ENCODE measurements around the gene BRINP1. TPM values are rescaled to one million over a fixed set of nuclear protein-coding genes. Genes with fewer than 3 reads are reported as not detected.

Gene BRINP1
- total RNA-seq, 4 donors from 2014 or later = 1.3 TPM; not detected in 3

DNA sequence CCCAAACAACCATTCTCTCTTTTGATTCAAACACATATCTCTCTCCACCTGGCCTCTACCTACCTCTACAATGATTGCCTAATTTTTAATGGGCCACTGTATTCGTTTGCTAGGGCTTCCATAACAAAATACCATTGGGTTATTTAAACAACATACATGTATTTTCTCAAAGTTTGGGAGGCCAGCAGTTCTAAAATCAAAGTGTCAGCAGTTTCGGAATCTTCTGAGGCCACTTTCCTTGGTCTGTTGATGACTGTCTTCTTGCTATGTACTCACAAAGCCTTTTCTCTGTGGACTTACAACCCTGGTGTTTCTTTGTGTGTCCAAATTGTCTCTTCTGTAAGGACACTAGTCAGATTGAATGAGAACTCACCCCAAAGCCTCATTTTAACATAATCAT lies 214.7 kb downstream of the BRINP1 start:
- no peak for DNase-seq
- H3K4me3 ChIP-seq = no peak overlapping the region
- H3K9me3 ChIP-seq = no peaks in the 10 kb centered on the region
- TF ChIP-seq, protein P1, sequence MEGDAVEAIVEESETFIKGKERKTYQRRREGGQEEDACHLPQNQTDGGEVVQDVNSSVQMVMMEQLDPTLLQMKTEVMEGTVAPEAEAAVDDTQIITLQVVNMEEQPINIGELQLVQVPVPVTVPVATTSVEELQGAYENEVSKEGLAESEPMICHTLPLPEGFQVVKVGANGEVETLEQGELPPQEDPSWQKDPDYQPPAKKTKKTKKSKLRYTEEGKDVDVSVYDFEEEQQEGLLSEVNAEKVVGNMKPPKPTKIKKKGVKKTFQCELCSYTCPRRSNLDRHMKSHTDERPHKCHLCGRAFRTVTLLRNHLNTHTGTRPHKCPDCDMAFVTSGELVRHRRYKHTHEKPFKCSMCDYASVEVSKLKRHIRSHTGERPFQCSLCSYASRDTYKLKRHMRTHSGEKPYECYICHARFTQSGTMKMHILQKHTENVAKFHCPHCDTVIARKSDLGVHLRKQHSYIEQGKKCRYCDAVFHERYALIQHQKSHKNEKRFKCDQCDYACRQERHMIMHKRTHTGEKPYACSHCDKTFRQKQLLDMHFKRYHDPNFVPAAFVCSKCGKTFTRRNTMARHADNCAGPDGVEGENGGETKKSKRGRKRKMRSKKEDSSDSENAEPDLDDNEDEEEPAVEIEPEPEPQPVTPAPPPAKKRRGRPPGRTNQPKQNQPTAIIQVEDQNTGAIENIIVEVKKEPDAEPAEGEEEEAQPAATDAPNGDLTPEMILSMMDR (IDR thresholded peaks at IDR 0.05) = no peak
- TF ChIP-seq POLR2A (IDR thresholded peaks at IDR 0.05) = no peak
- intact Hi-C loops (cut with DNase I; ENCODE audit: low total_unique reads) = no loop called here
- H3K27ac ChIP-seq = no peak overlapping the region
- H3K27me3 ChIP-seq = no peaks in the 10 kb centered on the region
- H3K36me3 ChIP-seq = no peaks in the 10 kb centered on the region
- H3K4me1 ChIP-seq = no peaks in the 10 kb centered on the region

DNA sequence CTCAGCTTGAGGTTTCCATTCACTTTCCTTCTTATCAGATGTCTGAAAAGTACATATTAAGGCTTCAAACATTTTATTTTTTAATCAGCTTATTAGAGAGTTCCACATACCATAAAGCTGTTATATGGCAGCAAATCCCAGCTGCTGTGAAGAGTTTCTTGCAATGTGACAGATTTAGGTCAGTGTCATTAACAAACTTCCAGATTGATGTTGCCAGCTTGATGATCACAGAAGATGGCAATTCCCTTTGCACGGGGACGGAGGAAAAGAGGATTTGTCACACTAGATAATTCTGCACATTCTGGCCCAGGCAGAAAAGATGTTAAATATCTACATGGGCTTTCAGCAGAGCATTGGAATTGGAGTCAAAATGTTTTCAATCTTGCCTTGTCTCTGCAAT lies 215.8 kb downstream of the BRINP1 start:
- TF ChIP-seq, protein P1 (IDR thresholded peaks at IDR 0.05) = no peak
- no peak for TF ChIP-seq POLR2A (IDR thresholded peaks at IDR 0.05)
- Histone ChIP-seq H3K9me3 (no peaks in the 10 kb centered on the region), H3K27ac (no peak overlapping the region), H3K36me3 (no peaks in the 10 kb centered on the region), H3K4me3 (no peak overlapping the region), H3K4me1 (no peaks in the 10 kb centered on the region), H3K27me3 (no peaks in the 10 kb centered on the region)
- no peak for DNase-seq
- intact Hi-C loops (cut with DNase I; ENCODE audit: low total_unique reads) = no loop called here

DNA sequence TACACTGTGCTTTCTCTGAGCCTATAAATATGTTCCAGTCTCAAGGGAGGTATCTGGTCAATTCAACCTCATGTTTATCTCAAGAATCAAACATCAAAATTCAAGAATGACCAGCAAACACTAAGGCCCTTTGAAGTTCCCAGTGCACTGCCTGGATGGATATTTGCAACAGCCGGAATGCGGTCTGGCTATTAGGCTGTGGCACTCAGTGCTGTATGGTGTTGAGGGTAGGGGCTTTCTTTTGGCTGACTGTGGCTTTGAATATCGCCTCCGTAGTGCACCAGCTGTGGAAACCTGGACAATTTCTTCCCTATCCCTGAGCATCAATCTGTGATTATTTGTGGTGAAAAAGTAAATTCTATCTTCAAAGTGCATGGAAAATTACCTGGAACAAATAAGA lies 220.4 kb downstream of the BRINP1 start:
- Histone ChIP-seq H3K27me3 (no peaks in the 10 kb centered on the region), H3K9me3 (no peaks in the 10 kb centered on the region), H3K27ac (no peak overlapping the region), H3K36me3 (no peaks in the 10 kb centered on the region), H3K4me1 (no peaks in the 10 kb centered on the region), H3K4me3 (no peak overlapping the region)
- TF ChIP-seq, protein P1 (IDR thresholded peaks at IDR 0.05) = no peak
- no peak for TF ChIP-seq POLR2A (IDR thresholded peaks at IDR 0.05)
- DNase-seq = no peak
- intact Hi-C loops (cut with DNase I; ENCODE audit: low total_unique reads) = no loop called here

DNA sequence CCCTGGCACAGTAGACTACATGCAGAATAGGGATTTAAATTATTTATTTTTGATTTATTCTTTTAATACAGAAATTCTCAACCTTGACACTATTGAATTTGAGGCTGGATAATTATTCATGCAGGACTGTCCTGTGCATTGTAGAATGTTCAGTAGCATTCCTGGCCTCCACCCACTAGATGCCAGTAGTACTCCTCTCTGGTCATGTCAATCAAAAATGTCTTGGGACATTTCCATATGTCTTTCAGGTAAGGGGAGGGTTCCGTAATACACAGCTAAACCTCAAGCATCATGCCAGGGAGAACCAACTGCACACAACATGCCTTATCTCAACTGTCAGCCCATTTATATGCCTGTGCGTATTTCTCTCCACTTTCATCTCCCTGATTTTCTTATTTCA lies 231.8 kb downstream of the BRINP1 start:
- Histone ChIP-seq H3K27ac (no peak overlapping the region), H3K4me1 (no peaks in the 10 kb centered on the region), H3K9me3 (no peaks in the 10 kb centered on the region), H3K27me3 (no peaks in the 10 kb centered on the region), H3K4me3 (no peak overlapping the region), H3K36me3 (no peaks in the 10 kb centered on the region)
- DNase-seq = no peak
- intact Hi-C loops (cut with DNase I; ENCODE audit: low total_unique reads) = no loop called here
- TF ChIP-seq POLR2A (IDR thresholded peaks at IDR 0.05) = no peak
- TF ChIP-seq, protein P1 (IDR thresholded peaks at IDR 0.05) = no peak

DNA sequence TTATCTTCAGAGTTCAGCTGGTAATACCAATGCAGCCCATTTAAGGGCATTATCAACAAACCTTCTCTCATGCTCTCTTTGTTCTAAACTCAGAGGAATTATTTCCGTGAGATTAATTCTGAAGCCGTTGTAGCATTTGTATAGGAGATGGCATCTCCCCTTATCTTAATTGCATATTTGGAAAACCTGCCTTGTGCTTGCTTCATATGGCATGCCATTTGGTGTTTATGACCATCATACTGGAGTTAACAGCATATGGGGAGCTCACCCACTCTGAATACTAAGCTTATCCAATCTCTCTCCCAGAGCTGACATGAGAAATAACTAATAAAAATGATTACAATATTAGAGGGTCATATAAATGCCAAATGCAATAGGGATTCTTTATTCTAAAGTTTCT lies 243.2 kb downstream of the BRINP1 start:
- no peak for TF ChIP-seq POLR2A (IDR thresholded peaks at IDR 0.05)
- TF ChIP-seq, protein P1 (IDR thresholded peaks at IDR 0.05) = no peak
- Histone ChIP-seq H3K27ac (no peak overlapping the region), H3K36me3 (no peaks in the 10 kb centered on the region), H3K27me3 (peaks cover 0 to 3% of the 10 kb centered on the region in 2 donors), H3K4me1 (no peaks in the 10 kb centered on the region), H3K9me3 (no peaks in the 10 kb centered on the region), H3K4me3 (no peak overlapping the region)
- DNase-seq = no peak
- intact Hi-C loops (cut with DNase I; ENCODE audit: low total_unique reads) = no loop called here
